Liver (tissue), 3 donors: ENCODE data around the gene RUBCN.
"Not testable (repeated sequence)": the region's sequence is repeated elsewhere in the genome, so short reads cannot be mapped to it uniquely, and the experiment has no call there.

Source experiments
- ATF3 ChIP-seq: IDR thresholded peaks from 2 replicates; pipeline ENCODE4 v1.6.1; 2016; ENCODE audit warnings: antibody characterized with exemption
- CTCF ChIP-seq: fragments of 150-350 bp; IDR thresholded peaks from 2 replicates; pipeline ENCODE4 v1.5.1; 2017; ENCODE audit warnings: improper control_type of control experiment, low read depth, low read length; ENCODE audit not compliant: missing input control
- GABPA ChIP-seq, 2 donors: IDR thresholded peaks in 1 of 2; conservative IDR thresholded peaks in 1 of 2; 2 replicates each; pipeline ENCODE4 v1.6.1; 2016; ENCODE audit warnings: antibody characterized with exemption in 2 of 2, mild to moderate bottlenecking in 1 of 2, moderate library complexity in 1 of 2
- MAX ChIP-seq: IDR thresholded peaks from 2 replicates; pipeline ENCODE4 v1.6.1; 2016; ENCODE audit warnings: antibody characterized with exemption
- SP1 ChIP-seq: IDR thresholded peaks from 2 replicates; pipeline ENCODE4 v1.6.1; 2018; ENCODE audit warnings: antibody characterized with exemption, mild to moderate bottlenecking
- TAF1 ChIP-seq: conservative IDR thresholded peaks from 2 replicates; pipeline ENCODE4 v1.6.1; 2016; ENCODE audit warnings: antibody characterized with exemption, mild to moderate bottlenecking
- YY1 ChIP-seq: IDR thresholded peaks from 2 replicates; pipeline ENCODE4 v1.6.1; 2016; ENCODE audit warnings: antibody characterized with exemption, mild to moderate bottlenecking
- donor health status: healthy.
- donor health status: healthy.

- not testable (repeated sequence) for TF ChIP-seq SP1; CTCF; YY1; ATF3; GABPA (IDR thresholded peaks at IDR 0.05 in 1 of 2, conservative IDR thresholded peaks at IDR 0.05 in 1 of 2); TAF1; MAX
These were observed 107.4 kb downstream of the RUBCN start for GRCh38 chr3:197629286-197629685.
